Measurements from ENCODE around the gene PLEKHA4. TPM values are rescaled to one million over a fixed set of nuclear protein-coding genes. Genes with fewer than 3 reads are reported as not detected.
"Not testable (repeated sequence)": the region's sequence is repeated elsewhere in the genome, so short reads cannot be mapped to it uniquely, and the experiment has no call there.

PLEKHA4 gene
- total RNA-seq, 4 donors from 2014 or later, result 2.6 to 34.4 (median 10.3) TPM

DNA sequence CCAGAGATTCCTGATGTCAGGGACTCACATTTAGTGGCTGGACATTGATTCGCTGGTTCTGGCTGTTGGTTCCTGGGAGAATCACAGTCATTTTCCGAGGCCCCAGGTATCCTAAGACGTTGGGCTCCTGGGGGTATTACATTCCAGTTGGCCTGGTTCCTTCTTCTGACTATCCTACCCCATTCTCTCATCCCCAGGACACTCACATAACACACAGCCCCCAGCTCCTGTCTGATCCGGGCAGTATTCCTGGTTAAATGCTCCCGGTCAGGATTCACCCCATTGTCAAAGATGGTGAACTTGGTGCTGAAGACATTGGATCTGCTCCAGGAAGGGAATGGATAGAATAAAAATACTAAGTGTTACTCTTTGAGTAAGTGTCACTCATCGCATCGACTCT, 15.3 kb upstream of the PLEKHA4 start:
- Histone ChIP-seq H3K27ac (no peak overlapping the region), H3K27me3 (no peaks in the 10 kb centered on the region), H3K4me3 (no peak overlapping the region), H3K4me1 (no peaks in the 10 kb centered on the region), H3K36me3 (peaks cover 0 to 4% (median 0%) of the 10 kb centered on the region in 4 donors), H3K9me3 (no peaks in the 10 kb centered on the region)
- in situ Hi-C loops (cut with MboI; ENCODE audit: low pct_ligation_motif_present in 1 of 4, low pct_unique_long_range_greater_than_20kb in 1 of 4, low sequenced_read_pairs in 3 of 4), result no loop called here
- no peak for DNase-seq
- 92 to 94% methylated on average over 5 to 7 of the region's 7 CpGs for WGBS, 2 donors (ENCODE audit: low coverage in 1 of 2)
- TF ChIP-seq EP300 (IDR thresholded peaks at IDR 0.05; ENCODE audit: low read depth) (no peak), POLR2A (IDR thresholded peaks at IDR 0.05) (no peak), POLR2AphosphoS5 (IDR thresholded peaks at IDR 0.05) (no peak)
- TF ChIP-seq, protein P1, sequence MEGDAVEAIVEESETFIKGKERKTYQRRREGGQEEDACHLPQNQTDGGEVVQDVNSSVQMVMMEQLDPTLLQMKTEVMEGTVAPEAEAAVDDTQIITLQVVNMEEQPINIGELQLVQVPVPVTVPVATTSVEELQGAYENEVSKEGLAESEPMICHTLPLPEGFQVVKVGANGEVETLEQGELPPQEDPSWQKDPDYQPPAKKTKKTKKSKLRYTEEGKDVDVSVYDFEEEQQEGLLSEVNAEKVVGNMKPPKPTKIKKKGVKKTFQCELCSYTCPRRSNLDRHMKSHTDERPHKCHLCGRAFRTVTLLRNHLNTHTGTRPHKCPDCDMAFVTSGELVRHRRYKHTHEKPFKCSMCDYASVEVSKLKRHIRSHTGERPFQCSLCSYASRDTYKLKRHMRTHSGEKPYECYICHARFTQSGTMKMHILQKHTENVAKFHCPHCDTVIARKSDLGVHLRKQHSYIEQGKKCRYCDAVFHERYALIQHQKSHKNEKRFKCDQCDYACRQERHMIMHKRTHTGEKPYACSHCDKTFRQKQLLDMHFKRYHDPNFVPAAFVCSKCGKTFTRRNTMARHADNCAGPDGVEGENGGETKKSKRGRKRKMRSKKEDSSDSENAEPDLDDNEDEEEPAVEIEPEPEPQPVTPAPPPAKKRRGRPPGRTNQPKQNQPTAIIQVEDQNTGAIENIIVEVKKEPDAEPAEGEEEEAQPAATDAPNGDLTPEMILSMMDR (IDR thresholded peaks at IDR 0.05), result no peak
- intact Hi-C loops (cut with DNase I; ENCODE audit: low total_unique reads), result no loop called here

DNA sequence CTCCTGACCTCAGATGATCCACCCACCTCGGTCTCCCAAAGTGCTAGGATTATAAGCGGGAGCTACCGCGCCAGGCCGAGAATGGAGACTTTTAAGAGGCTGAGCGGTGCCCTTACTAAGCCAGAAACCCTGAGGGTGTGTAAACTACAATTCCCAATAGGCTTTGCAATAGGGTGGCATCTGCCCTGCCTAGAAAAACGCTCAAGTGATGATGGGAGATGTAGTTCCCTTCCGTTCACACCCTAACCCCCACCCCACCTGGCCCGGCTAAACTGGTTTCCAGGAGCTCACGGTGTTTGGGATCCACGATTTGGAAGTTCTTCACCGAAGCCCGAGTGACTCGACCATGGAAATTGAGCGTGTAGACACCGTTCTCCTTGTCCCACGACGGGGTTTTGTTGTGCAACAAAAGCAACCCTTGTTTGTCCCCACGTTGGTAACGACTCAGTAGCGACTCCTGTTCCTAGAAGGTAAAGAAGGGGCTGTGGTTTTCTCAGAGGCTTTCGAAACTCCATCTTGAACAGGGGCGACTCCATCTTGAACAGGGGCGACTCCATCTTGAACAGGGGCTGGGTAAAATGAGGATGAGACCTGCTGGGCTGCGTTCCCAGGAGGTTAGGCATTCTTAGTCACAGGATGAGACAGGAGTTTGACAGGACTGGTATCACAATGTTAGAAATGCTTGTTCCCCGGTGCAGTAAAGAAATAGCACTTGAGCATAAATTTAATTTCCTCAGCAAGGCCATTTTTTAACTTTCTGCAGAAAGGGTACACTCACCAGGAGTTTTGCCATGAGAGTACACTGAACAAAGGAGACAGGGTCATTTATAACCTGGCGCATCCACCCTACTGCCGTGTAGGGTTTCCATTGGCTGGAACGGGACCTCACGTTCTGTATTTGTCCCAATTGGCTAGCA, 13.6 kb upstream of the PLEKHA4 start:
- H3K36me3 ChIP-seq, result peaks cover 0 to 4% (median 0%) of the 10 kb centered on the region in 4 donors
- no peaks in the 10 kb centered on the region for H3K27me3 ChIP-seq
- DNase-seq, result no peak
- TF ChIP-seq POLR2A (IDR thresholded peaks at IDR 0.05), result no peak
- TF ChIP-seq, protein P1 (IDR thresholded peaks at IDR 0.05), result no peak
- TF ChIP-seq POLR2AphosphoS5 (IDR thresholded peaks at IDR 0.05), result no peak
- TF ChIP-seq EP300 (IDR thresholded peaks at IDR 0.05; ENCODE audit: low read depth), result no peak
- H3K4me1 ChIP-seq, result peaks cover 0 to 8% (median 0%) of the 10 kb centered on the region in 4 donors
- intact Hi-C loops (cut with DNase I; ENCODE audit: low total_unique reads), result no loop called here
- H3K4me3 ChIP-seq, result no peak overlapping the region
- in situ Hi-C loops (cut with MboI; ENCODE audit: low pct_ligation_motif_present in 1 of 4, low pct_unique_long_range_greater_than_20kb in 1 of 4, low sequenced_read_pairs in 3 of 4), result no loop called here
- WGBS, 2 donors (ENCODE audit: low coverage in 1 of 2), result 87 to 92% methylated on average over 7 to 30 of the region's 30 CpGs
- no peaks in the 10 kb centered on the region for H3K9me3 ChIP-seq
- H3K27ac ChIP-seq, result peak overlapping the region in 1 of 4 donors; percentile 12

GRCh38 chr19:48879696-48880095, 11.3 kb upstream of the PLEKHA4 start:
- not testable (repeated sequence) for H3K4me3 ChIP-seq, H3K27ac ChIP-seq, H3K9me3 ChIP-seq, DNase-seq, H3K27me3 ChIP-seq
- intact Hi-C loops (cut with DNase I; ENCODE audit: low total_unique reads), result loop anchor here (10.0 kb wide), 1 partner anchor 85 kb away; the partner anchor contains the start of gene FTL
- in situ Hi-C loops (cut with MboI; ENCODE audit: low pct_ligation_motif_present in 1 of 4, low pct_unique_long_range_greater_than_20kb in 1 of 4, low sequenced_read_pairs in 3 of 4), result loop anchor here in 1 of 4 donors (10.0 kb wide), 1 partner anchor 75 kb away; the partner anchor contains the start of gene BAX
- 83 to 89% methylated on average over 7 to 9 of the region's 9 CpGs for WGBS, 2 donors (ENCODE audit: low coverage in 1 of 2)
- peaks cover 11 to 31% (median 18%) of the 10 kb centered on the region in 4 donors for H3K4me1 ChIP-seq
- H3K36me3 ChIP-seq, result peaks cover 0 to 15% (median 3%) of the 10 kb centered on the region in 4 donors

DNA sequence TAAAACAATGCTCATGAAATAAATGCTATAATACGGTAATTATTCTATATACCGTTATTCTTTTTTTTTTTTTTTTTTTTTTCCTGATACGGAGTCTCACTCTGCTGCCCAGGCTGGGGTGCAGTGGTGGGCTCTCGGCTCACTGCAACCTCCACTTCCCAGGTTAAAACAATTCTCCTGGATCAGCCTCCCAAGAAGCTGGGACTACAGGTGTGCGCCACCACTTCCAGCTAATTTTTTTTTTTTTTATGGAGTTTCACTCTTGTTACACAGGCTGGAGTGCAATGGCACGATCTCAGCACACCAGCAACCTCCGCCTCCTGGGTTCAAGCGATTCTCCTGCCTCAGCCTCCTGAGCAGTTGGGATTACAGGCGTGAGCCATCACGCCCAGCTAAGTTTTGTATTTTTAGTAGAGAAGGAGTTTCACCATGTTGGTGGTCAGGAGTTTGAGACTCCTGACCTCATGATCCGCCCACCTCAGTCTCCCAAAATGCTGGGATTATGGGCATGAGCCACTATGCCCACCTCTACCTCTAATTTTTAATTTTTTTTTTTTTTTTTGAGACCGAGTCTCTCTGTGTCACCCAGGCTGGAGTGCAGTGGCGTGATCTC, 10.7 kb upstream of the PLEKHA4 start:
- peaks cover 16 to 37% (median 23%) of the 10 kb centered on the region in 4 donors for H3K4me1 ChIP-seq
- H3K27ac ChIP-seq, result peak overlapping the region in 2 of 4 donors; percentile 21 to 100
- H3K27me3 ChIP-seq, result no peaks in the 10 kb centered on the region
- DNase-seq, result no peak
- intact Hi-C loops (cut with DNase I; ENCODE audit: low total_unique reads), result loop anchor here (10.0 kb wide), 1 partner anchor 86 kb away; the partner anchor contains the start of gene FTL
- WGBS, 2 donors (ENCODE audit: low coverage in 1 of 2), result 83 to 90% methylated on average over 6 to 13 of the region's 13 CpGs
- no peaks in the 10 kb centered on the region for H3K9me3 ChIP-seq
- in situ Hi-C loops (cut with MboI; ENCODE audit: low pct_ligation_motif_present in 1 of 4, low pct_unique_long_range_greater_than_20kb in 1 of 4, low sequenced_read_pairs in 3 of 4), result loop anchor here in 1 of 4 donors (10.0 kb wide), 1 partner anchor 76 kb away; the partner anchor contains the start of gene BAX
- no peak for TF ChIP-seq POLR2A (IDR thresholded peaks at IDR 0.05)
- TF ChIP-seq POLR2AphosphoS5 (IDR thresholded peaks at IDR 0.05), result peak in 1 of 3 donors; percentile 10
- peaks cover 0 to 20% (median 3%) of the 10 kb centered on the region in 4 donors for H3K36me3 ChIP-seq
- no peak overlapping the region for H3K4me3 ChIP-seq

Measured in transverse colon (tissue), 4 donors.